WTC11 (cell line): ENCODE results near the gene CLDN20. TPM values are rescaled to one million over a fixed set of nuclear protein-coding genes. Genes with fewer than 3 reads are reported as not detected.
A peak's percentile ranks its signal among the peaks of the same experiment; 100 is the strongest.

ENCODE experiments used
- ATAC-seq: fragments of 200-7000 bp; cut with Tn5 transposase; 2 replicates; pipeline ENCODE4 v1.10.0; 2021; ENCODE audit warnings: mild to moderate bottlenecking, moderate library complexity
- CTCF ChIA-PET: fragments of 300-600 bp; sonication (Branson Sonifier 250); formaldehyde crosslinking; loops from one replicate; lab custom pipeline; 2021; ENCODE audit warnings: antibody characterized with exemption; lab: Charles Lee
- POLR2A ChIA-PET: fragments of 350-600 bp; sonication (Branson Sonifier 250); formaldehyde crosslinking; loops from one replicate; lab custom pipeline; 2021; ENCODE audit warnings: antibody characterized with exemption; lab: Charles Lee
- DNase-seq: peaks from one replicate; pipeline ENCODE4 v3.0.0; 2021; ENCODE audit warnings: low spot score
- H3K27ac Mint-ChIP-seq: 2 replicates; pipeline ENCODE4 v1.8.0; 2021; ENCODE audit warnings: mixed read lengths
- H3K27me3 Mint-ChIP-seq: 2 replicates; pipeline ENCODE4 v1.8.0; 2021; ENCODE audit warnings: low read depth, mild to moderate bottlenecking, moderate library complexity, mixed read lengths
- H3K36me3 Mint-ChIP-seq: 2 replicates; pipeline ENCODE4 v1.8.0; 2021; ENCODE audit warnings: mixed read lengths
- H3K4me1 Mint-ChIP-seq: 2 replicates; pipeline ENCODE4 v1.8.0; 2022; ENCODE audit warnings: mixed read lengths
- H3K4me3 Mint-ChIP-seq: 2 replicates; pipeline ENCODE4 v1.8.0; 2021; ENCODE audit warnings: mild to moderate bottlenecking, moderate library complexity, mixed read lengths
- H3K9me3 Mint-ChIP-seq: 2 replicates; pipeline ENCODE4 v1.8.0; 2021; ENCODE audit warnings: mixed read lengths
- EMX1 ChIP-seq: fragments of 250-450 bp; sonication (Bioruptor Pico); IDR thresholded peaks from 2 replicates; pipeline ENCODE4 v1.8.0; 2021; ENCODE audit warnings: mild to moderate bottlenecking
- FOXP1 ChIP-seq: sonication (generic); formaldehyde crosslinking; IDR thresholded peaks from 2 replicates; pipeline ENCODE4 v1.8.0; 2022; ENCODE audit warnings: missing genetic modification reagents, mild to moderate bottlenecking, moderate library complexity, borderline replicate concordance
- HMGA2 ChIP-seq: fragments of 250-450 bp; sonication (Bioruptor Pico); IDR thresholded peaks from 2 replicates; pipeline ENCODE4 v1.4.0; 2021; ENCODE audit warnings: mild to moderate bottlenecking, moderate library complexity
- JUN ChIP-seq: sonication (generic); formaldehyde crosslinking; IDR thresholded peaks from 2 replicates; pipeline ENCODE4 v1.8.0; 2023; ENCODE audit warnings: mild to moderate bottlenecking, missing genetic modification reagents
- OVOL2 ChIP-seq: fragments of 250-450 bp; sonication (Bioruptor Pico); IDR thresholded peaks from 2 replicates; pipeline ENCODE4 v1.9.0; 2021; ENCODE audit warnings: mild to moderate bottlenecking, borderline replicate concordance
- TCF7 ChIP-seq: sonication (generic); formaldehyde crosslinking; IDR thresholded peaks from 2 replicates; pipeline ENCODE4 v1.8.0; 2022; ENCODE audit warnings: mild to moderate bottlenecking, low read depth, missing genetic modification reagents, moderate library complexity
- TEAD4 ChIP-seq: sonication (generic); formaldehyde crosslinking; IDR thresholded peaks from 2 replicates; pipeline ENCODE4 v1.8.0; 2022; ENCODE audit warnings: mild to moderate bottlenecking, missing genetic modification reagents
- ZNF232 ChIP-seq: sonication (generic); formaldehyde crosslinking; IDR thresholded peaks from 2 replicates; pipeline ENCODE4 v1.8.0; 2022; ENCODE audit warnings: mild to moderate bottlenecking, missing genetic modification reagents
- ZNF317 ChIP-seq: sonication (generic); formaldehyde crosslinking; IDR thresholded peaks from 2 replicates; pipeline ENCODE4 v1.8.1; 2023; ENCODE audit warnings: low read depth, mild to moderate bottlenecking, moderate library complexity, missing genetic modification reagents, borderline replicate concordance
- total RNA-seq: library from RNA; stranded (reverse); gene quantifications from 3 replicates; pipeline ENCODE4 v1.2.3, GENCODE V29; 2021
- TF ChIP-seq, protein P1 (sequence below): sonication (generic); formaldehyde crosslinking; IDR thresholded peaks from 2 replicates; pipeline ENCODE4 v1.8.1; 2022; ENCODE audit warnings: low read depth, mild to moderate bottlenecking, moderate library complexity, missing genetic modification reagents, borderline replicate concordance
- TF ChIP-seq, protein P2 (sequence below): sonication (generic); formaldehyde crosslinking; IDR thresholded peaks from 2 replicates; pipeline ENCODE4 v1.8.1; 2022; ENCODE audit warnings: mild to moderate bottlenecking, missing genetic modification reagents, moderate library complexity, borderline replicate concordance
- TF ChIP-seq, protein P3 (sequence below): sonication (generic); formaldehyde crosslinking; IDR thresholded peaks from 2 replicates; pipeline ENCODE4 v1.8.1; 2023; ENCODE audit warnings: mild to moderate bottlenecking, missing genetic modification reagents, borderline replicate concordance
- TF ChIP-seq, protein P4 (sequence below): fragments of 250-450 bp; sonication (Bioruptor Pico); IDR thresholded peaks from 2 replicates; pipeline ENCODE4 v1.9.0; 2021; ENCODE audit warnings: mild to moderate bottlenecking
- TF ChIP-seq, protein P5 (sequence below): sonication (generic); formaldehyde crosslinking; IDR thresholded peaks from 2 replicates; pipeline ENCODE4 v1.8.0; 2023; ENCODE audit warnings: missing genetic modification reagents
- TF ChIP-seq, protein P6 (sequence below): sonication (generic); formaldehyde crosslinking; IDR thresholded peaks from 2 replicates; pipeline ENCODE4 v1.8.0; 2022; ENCODE audit warnings: mild to moderate bottlenecking, missing genetic modification reagents
- TF ChIP-seq, protein P7 (sequence below): sonication (generic); formaldehyde crosslinking; IDR thresholded peaks from 2 replicates; pipeline ENCODE4 v1.8.1; 2023; ENCODE audit warnings: mild to moderate bottlenecking, missing genetic modification reagents

CLDN20 gene
- total RNA-seq, 1 experiment from 2014 or later: not detected

DNA sequence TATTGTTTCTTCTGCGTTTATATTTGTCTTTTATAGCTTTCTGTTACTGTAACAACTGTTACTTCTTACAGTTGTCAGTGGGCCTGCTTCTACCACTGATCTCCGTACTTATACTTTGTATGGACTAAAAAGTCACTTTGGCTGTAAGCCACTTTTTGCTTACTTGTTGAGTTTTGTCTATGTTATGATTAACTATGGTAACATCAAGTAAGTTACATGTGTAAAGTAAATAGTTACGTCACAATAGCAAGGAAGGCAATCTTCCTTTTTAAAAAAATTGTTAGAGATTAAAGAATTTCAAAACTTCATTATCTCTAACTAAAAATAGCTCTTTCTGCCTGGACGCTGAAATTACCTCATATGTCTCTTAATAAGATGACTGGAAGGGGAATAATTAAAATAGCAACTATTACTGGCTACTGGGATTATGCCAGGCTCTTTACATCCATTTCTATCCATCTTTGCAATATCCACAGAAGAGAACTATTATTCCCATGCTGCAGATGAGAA is 39.6 kb downstream of the CLDN20 start (continued):
- TF ChIP-seq, protein P1, sequence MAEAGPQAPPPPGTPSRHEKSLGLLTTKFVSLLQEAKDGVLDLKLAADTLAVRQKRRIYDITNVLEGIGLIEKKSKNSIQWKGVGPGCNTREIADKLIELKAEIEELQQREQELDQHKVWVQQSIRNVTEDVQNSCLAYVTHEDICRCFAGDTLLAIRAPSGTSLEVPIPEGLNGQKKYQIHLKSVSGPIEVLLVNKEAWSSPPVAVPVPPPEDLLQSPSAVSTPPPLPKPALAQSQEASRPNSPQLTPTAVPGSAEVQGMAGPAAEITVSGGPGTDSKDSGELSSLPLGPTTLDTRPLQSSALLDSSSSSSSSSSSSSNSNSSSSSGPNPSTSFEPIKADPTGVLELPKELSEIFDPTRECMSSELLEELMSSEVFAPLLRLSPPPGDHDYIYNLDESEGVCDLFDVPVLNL (CRISPR knock-in tag): no peak
- TF ChIP-seq OVOL2 (CRISPR knock-in tag) (no peak), HMGA2 (CRISPR knock-in tag) (no peak)
- TF ChIP-seq, protein P2, sequence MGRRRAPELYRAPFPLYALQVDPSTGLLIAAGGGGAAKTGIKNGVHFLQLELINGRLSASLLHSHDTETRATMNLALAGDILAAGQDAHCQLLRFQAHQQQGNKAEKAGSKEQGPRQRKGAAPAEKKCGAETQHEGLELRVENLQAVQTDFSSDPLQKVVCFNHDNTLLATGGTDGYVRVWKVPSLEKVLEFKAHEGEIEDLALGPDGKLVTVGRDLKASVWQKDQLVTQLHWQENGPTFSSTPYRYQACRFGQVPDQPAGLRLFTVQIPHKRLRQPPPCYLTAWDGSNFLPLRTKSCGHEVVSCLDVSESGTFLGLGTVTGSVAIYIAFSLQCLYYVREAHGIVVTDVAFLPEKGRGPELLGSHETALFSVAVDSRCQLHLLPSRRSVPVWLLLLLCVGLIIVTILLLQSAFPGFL (CRISPR knock-in tag): no peak

DNA sequence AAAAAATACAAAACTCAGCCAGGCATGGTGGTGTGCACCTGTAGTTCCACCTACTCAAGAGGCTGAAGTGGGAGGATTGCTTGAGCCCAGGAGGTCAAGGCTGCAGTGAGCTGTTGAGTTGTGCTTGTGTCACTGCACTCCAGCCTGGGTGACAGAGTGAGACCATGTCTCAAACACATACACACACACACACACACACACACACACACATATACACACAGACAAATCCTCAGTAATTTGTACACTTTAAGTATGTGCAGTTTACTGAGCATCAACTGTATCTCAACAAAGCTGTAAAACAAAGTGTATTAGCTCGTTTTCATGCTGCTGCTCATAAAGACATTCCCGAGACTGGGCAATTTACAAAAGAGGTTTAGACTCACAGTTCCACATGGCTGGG is 43.1 kb downstream of the CLDN20 start:
- no peaks in the 10 kb centered on the region for H3K27me3 Mint-ChIP-seq
- peak overlapping the region; percentile 66; the same call in 1 of the 2 replicates for H3K27ac Mint-ChIP-seq
- no peak for TF ChIP-seq JUN (CRISPR knock-in tag)
- TF ChIP-seq, protein P3, sequence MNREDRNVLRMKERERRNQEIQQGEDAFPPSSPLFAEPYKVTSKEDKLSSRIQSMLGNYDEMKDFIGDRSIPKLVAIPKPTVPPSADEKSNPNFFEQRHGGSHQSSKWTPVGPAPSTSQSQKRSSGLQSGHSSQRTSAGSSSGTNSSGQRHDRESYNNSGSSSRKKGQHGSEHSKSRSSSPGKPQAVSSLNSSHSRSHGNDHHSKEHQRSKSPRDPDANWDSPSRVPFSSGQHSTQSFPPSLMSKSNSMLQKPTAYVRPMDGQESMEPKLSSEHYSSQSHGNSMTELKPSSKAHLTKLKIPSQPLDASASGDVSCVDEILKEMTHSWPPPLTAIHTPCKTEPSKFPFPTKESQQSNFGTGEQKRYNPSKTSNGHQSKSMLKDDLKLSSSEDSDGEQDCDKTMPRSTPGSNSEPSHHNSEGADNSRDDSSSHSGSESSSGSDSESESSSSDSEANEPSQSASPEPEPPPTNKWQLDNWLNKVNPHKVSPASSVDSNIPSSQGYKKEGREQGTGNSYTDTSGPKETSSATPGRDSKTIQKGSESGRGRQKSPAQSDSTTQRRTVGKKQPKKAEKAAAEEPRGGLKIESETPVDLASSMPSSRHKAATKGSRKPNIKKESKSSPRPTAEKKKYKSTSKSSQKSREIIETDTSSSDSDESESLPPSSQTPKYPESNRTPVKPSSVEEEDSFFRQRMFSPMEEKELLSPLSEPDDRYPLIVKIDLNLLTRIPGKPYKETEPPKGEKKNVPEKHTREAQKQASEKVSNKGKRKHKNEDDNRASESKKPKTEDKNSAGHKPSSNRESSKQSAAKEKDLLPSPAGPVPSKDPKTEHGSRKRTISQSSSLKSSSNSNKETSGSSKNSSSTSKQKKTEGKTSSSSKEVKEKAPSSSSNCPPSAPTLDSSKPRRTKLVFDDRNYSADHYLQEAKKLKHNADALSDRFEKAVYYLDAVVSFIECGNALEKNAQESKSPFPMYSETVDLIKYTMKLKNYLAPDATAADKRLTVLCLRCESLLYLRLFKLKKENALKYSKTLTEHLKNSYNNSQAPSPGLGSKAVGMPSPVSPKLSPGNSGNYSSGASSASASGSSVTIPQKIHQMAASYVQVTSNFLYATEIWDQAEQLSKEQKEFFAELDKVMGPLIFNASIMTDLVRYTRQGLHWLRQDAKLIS (CRISPR knock-in tag): no peak
- TF ChIP-seq TCF7 (CRISPR knock-in tag): no peak
- no peak for TF ChIP-seq EMX1 (CRISPR knock-in tag)
- TF ChIP-seq FOXP1 (CRISPR knock-in tag): no peak
- TF ChIP-seq, protein P4, sequence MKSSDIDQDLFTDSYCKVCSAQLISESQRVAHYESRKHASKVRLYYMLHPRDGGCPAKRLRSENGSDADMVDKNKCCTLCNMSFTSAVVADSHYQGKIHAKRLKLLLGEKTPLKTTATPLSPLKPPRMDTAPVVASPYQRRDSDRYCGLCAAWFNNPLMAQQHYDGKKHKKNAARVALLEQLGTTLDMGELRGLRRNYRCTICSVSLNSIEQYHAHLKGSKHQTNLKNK (CRISPR knock-in tag): no peak
- TF ChIP-seq TEAD4 (CRISPR knock-in tag): no peak
- TF ChIP-seq, protein P5, sequence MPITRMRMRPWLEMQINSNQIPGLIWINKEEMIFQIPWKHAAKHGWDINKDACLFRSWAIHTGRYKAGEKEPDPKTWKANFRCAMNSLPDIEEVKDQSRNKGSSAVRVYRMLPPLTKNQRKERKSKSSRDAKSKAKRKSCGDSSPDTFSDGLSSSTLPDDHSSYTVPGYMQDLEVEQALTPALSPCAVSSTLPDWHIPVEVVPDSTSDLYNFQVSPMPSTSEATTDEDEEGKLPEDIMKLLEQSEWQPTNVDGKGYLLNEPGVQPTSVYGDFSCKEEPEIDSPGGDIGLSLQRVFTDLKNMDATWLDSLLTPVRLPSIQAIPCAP (CRISPR knock-in tag): no peak
- TF ChIP-seq, all 79 proteins: peak for 0
- H3K36me3 Mint-ChIP-seq: peaks cover 57% of the 10 kb centered on the region
- H3K4me1 Mint-ChIP-seq: peaks cover 9% of the 10 kb centered on the region
- no peaks in the 10 kb centered on the region for H3K9me3 Mint-ChIP-seq
- CTCF ChIA-PET: interaction anchor here (0.7 kb wide), 1 partner anchor 19 kb away, joined by 3 read pairs; no protein-coding TSS in a partner anchor
- no peak overlapping the region for H3K4me3 Mint-ChIP-seq
- DNase-seq: no peak
- POLR2A ChIA-PET: no interaction called here
- no peak for ATAC-seq

DNA sequence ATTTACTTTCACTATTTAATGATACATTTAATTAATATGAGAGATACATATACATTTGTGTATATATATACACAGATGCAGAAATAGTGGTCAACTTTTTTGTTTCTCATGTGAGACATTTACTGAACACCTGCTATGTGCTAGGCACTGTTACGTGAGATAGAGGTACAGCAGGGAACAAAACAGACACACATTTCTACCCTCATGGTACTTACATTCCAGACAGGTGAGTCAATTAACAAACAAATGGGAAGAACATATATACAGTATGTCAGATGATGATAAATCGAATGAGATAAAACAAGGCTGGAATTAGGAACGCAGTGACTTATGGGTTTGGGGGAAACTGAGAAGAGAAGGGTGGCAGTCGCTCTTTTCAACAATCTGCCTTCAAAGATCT is 45.3 kb downstream of the CLDN20 start:
- TF ChIP-seq, protein P6, sequence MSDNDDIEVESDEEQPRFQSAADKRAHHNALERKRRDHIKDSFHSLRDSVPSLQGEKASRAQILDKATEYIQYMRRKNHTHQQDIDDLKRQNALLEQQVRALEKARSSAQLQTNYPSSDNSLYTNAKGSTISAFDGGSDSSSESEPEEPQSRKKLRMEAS (CRISPR knock-in tag): no peak
- TF ChIP-seq, protein P3 (CRISPR knock-in tag): no peak
- TF ChIP-seq ZNF317 (CRISPR knock-in tag) (no peak), ZNF232 (CRISPR knock-in tag) (no peak), FOXP1 (CRISPR knock-in tag) (no peak)
- TF ChIP-seq, protein P7, sequence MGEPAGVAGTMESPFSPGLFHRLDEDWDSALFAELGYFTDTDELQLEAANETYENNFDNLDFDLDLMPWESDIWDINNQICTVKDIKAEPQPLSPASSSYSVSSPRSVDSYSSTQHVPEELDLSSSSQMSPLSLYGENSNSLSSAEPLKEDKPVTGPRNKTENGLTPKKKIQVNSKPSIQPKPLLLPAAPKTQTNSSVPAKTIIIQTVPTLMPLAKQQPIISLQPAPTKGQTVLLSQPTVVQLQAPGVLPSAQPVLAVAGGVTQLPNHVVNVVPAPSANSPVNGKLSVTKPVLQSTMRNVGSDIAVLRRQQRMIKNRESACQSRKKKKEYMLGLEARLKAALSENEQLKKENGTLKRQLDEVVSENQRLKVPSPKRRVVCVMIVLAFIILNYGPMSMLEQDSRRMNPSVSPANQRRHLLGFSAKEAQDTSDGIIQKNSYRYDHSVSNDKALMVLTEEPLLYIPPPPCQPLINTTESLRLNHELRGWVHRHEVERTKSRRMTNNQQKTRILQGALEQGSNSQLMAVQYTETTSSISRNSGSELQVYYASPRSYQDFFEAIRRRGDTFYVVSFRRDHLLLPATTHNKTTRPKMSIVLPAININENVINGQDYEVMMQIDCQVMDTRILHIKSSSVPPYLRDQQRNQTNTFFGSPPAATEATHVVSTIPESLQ: no peak
- no peak for ATAC-seq
- peaks cover 59% of the 10 kb centered on the region for H3K36me3 Mint-ChIP-seq
- H3K4me3 Mint-ChIP-seq: no peak overlapping the region
- DNase-seq: no peak
- peaks cover 7% of the 10 kb centered on the region for H3K4me1 Mint-ChIP-seq
- ChIA-PET POLR2A (no interaction called here), CTCF (no interaction called here)
- no peaks in the 10 kb centered on the region for H3K27me3 Mint-ChIP-seq
- no peak overlapping the region; the same call in 1 of the 2 replicates for H3K27ac Mint-ChIP-seq
- H3K9me3 Mint-ChIP-seq: no peaks in the 10 kb centered on the region
